Upper lobe of left lung (tissue), 6 donors: ENCODE measurements around the gene SNX6. TPM values are rescaled to one million over a fixed set of nuclear protein-coding genes. Genes with fewer than 3 reads are reported as not detected.
"Not testable (repeated sequence)": the region's sequence is repeated elsewhere in the genome, so short reads cannot be mapped to it uniquely, and the experiment has no call there.

Experiments
- ATAC-seq, 2 donors: fragments of 200-7000 bp; cut with Tn5 transposase; one replicate each; pipeline ENCODE4 v1.9.1; 2022; ENCODE audit warnings: mild to moderate bottlenecking in 2 of 2, moderate library complexity in 2 of 2; ENCODE audit not compliant: low FRiP score in 2 of 2
- DNase-seq, 2 donors: peaks; one replicate each; pipeline ENCODE4 v3.0.0-alpha.2; 2019 to 2020
- H3K27ac ChIP-seq, 4 donors: fragments of 200-600 bp; sonication (generic); one replicate each; pipeline ENCODE4 v1.5.1; 2016 to 2019
- H3K27me3 ChIP-seq, 4 donors: fragments of 200-600 bp; sonication (generic); one replicate each; pipeline ENCODE4 v1.5.1; 2017 to 2019
- H3K36me3 ChIP-seq, 4 donors: fragments of 200-600 bp; sonication (generic); one replicate each; pipeline ENCODE4 v1.5.1; 2016 to 2019
- H3K4me1 ChIP-seq, 4 donors: fragments of 200-600 bp; sonication (generic); one replicate each; pipeline ENCODE4 v1.5.1; 2018 to 2019
- H3K4me3 ChIP-seq, 4 donors: fragments of 200-600 bp; sonication (generic); one replicate each; pipeline ENCODE4 v1.5.1; 2017 to 2019; ENCODE audit warnings: mild to moderate bottlenecking in 2 of 4, moderate library complexity in 1 of 4
- H3K9me3 ChIP-seq, 4 donors: fragments of 200-600 bp; sonication (generic); one replicate each; pipeline ENCODE4 v1.5.1; 2018 to 2019
- CTCF ChIP-seq, 6 experiments: fragments of 450-650 bp in 4 of 6; fragments of 200-600 bp in 2 of 6; sonication (generic) in 2 of 6; IDR thresholded peaks; one replicate each; pipeline ENCODE4 v1.5.1; 2016 to 2019; ENCODE audit warnings: antibody characterized with exemption in 6 of 6
- EP300 ChIP-seq, 4 donors: sonication (generic); formaldehyde crosslinking; IDR thresholded peaks; one replicate each; pipeline ENCODE4 v1.5.1; 2017; ENCODE audit warnings: antibody characterized with exemption in 4 of 4, control low read depth in 2 of 4
- POLR2A ChIP-seq, 4 donors: fragments of 450-650 bp; IDR thresholded peaks; one replicate each; pipeline ENCODE4 v1.5.1; 2016 to 2017; ENCODE audit warnings: antibody characterized with exemption in 4 of 4, mild to moderate bottlenecking in 2 of 4
- POLR2AphosphoS5 ChIP-seq, 2 donors: sonication (generic); formaldehyde crosslinking; IDR thresholded peaks; one replicate each; pipeline ENCODE4 v1.5.1; 2017; ENCODE audit warnings: antibody characterized with exemption in 2 of 2
- WGBS, 2 donors: methylation state at CpG; one replicate each; pipeline ENCODE4 v1.1.5; 2017 to 2018; 5-methylcytosine and 5-hydroxymethylcytosine counted together
- total RNA-seq, 6 donors: library from RNA; depleted of rRNA in 4 of 6; stranded (reverse); fragments of >200 nt in 4 of 6; gene quantifications; one replicate each; pipeline versions ENCODE4 v1.1.0 to v1.2.1, GENCODE V29; 2016 to 2021
- donor health status: DM: no; HTN: no; CAD: no; lungs with moderate emphysema.
- donor health status: DM: no; HTN: yes; CAD: no; lungs with severe emphysema.

SNX6 gene
- total RNA-seq, 6 donors from 2014 or later, result 23.0 to 60.9 (median 46.8) TPM

DNA sequence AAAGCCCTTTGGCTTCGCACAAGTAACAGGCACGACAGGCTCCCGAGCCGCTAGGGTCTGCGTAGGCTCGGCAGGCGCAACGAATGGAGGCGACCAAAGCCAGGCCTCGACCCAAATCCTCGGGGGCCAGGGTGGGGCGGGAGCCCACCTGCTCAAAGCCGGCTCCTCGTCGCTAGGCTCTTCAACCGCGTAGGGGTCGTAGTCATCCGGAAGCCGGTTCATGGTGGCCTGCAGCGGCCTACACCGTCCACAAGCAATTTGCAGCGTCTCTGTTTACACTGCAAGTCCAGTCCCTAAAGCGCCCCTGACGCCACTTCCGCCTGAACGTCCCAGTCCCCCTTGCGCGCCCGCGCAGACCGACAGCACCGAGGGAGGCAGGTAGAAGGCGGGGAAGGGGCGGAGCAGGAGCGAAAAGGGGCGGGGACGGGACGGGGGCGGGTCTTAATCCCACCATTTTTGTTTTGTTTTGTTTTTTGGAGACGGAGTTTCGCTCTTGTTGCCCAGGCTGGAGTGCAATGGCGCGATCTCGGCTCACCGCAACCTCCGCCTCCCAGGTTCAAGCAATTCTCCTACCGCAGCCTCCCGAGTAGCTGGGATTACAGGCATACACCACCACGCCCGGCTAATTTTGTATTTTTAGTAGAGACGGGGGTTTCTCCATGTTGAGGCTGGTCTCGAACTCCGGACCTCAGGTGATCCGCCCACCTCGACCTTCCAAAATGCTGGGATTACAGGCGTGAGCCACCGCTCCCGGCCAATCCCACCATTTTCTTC, 90.4 kb downstream of the SNX6 start, which contains the start of gene EAPP:
Gene EAPP (minus strand): TSS at position 295 of the 774 bp plus-strand sequence. CDS start 73 bp downstream, at position 222.
- Histone ChIP-seq H3K4me3 (peak within 1 kb of the TSS; percentile 69 to 94 (median 85)), H3K36me3 (peaks cover 8 to 24% (median 11%) of the 10 kb centered on the region in 4 donors), H3K4me1 (peaks cover 16 to 24% (median 17%) of the 10 kb centered on the region in 4 donors), H3K9me3 (no peaks in the 10 kb centered on the region), H3K27me3 (no peaks in the 10 kb centered on the region), H3K27ac (peak within 1 kb of the TSS; percentile 92 to 99 (median 98))
- ATAC-seq (peak; percentile 99 to 100), DNase-seq (peak; percentile 96 to 100)
- WGBS, 2 donors, result 2% methylated on average over 35 to 57 of the region's 59 CpGs
- TF ChIP-seq EP300 (IDR thresholded peaks at IDR 0.05) (peak in 1 of 4 donors; percentile 53), POLR2A (IDR thresholded peaks at IDR 0.05) (peak in 3 of 4 donors; percentile 94 to 97 (median 95)), POLR2AphosphoS5 (IDR thresholded peaks at IDR 0.05) (peak; percentile 96 to 98), CTCF (IDR thresholded peaks at IDR 0.05) (peak in 5 of 6 experiments; percentile 17 to 48 (median 37))

GRCh38 chr14:34538871-34539406, 91.0 kb downstream of the SNX6 start:
- TF ChIP-seq POLR2A (IDR thresholded peaks at IDR 0.05), result no peak
- no peak for TF ChIP-seq EP300 (IDR thresholded peaks at IDR 0.05)
- no peak for TF ChIP-seq CTCF (IDR thresholded peaks at IDR 0.05)
- TF ChIP-seq POLR2AphosphoS5 (IDR thresholded peaks at IDR 0.05), result no peak
- H3K36me3 ChIP-seq, result peaks cover 12 to 31% (median 16%) of the 10 kb centered on the region in 4 donors
- H3K4me3 ChIP-seq, result peak overlapping the region; percentile 69 to 94 (median 85)
- H3K4me1 ChIP-seq, result peaks cover 16 to 24% (median 17%) of the 10 kb centered on the region in 4 donors
- no peaks in the 10 kb centered on the region for H3K9me3 ChIP-seq
- DNase-seq, result no peak
- 1 to 2% methylated on average over 15 of the region's 15 CpGs for WGBS, 2 donors
- peak overlapping the region; percentile 92 to 99 (median 98) for H3K27ac ChIP-seq
- ATAC-seq, result no peak
- no peaks in the 10 kb centered on the region for H3K27me3 ChIP-seq

- Histone ChIP-seq H3K4me1 (peaks cover 16 to 24% (median 17%) of the 10 kb centered on the region in 4 donors), H3K27ac (peak overlapping the region in 2 of 4 donors; percentile 92 to 97), H3K36me3 (peaks cover 13 to 39% (median 21%) of the 10 kb centered on the region in 4 donors), H3K4me3 (peak overlapping the region in 2 of 4 donors; percentile 76 to 94)
- DNase-seq, H3K27me3 ChIP-seq, ATAC-seq, H3K9me3 ChIP-seq: not testable (repeated sequence)
- WGBS, 2 donors, result 46 to 66% methylated on average over 6 of the region's 6 CpGs
Observed at GRCh38 chr14:34538096-34538495, 91.9 kb downstream of the SNX6 start.

GRCh38 chr14:34537677-34538009, 92.3 kb downstream of the SNX6 start:
- no peak overlapping the region for H3K27ac ChIP-seq

More at GRCh38 chr14:34537677-34538009, 92.3 kb downstream of the SNX6 start:
- TF ChIP-seq EP300 (IDR thresholded peaks at IDR 0.05) (no peak), POLR2AphosphoS5 (IDR thresholded peaks at IDR 0.05) (no peak), CTCF (IDR thresholded peaks at IDR 0.05) (no peak), POLR2A (IDR thresholded peaks at IDR 0.05) (no peak)
- WGBS, 2 donors, result 82 to 92% methylated on average over 4 of the region's 4 CpGs
- DNase-seq (no peak), ATAC-seq (no peak)
- no peaks in the 10 kb centered on the region for H3K27me3 ChIP-seq
- H3K4me1 ChIP-seq, result peaks cover 16 to 24% (median 17%) of the 10 kb centered on the region in 4 donors
- no peaks in the 10 kb centered on the region for H3K9me3 ChIP-seq
- H3K36me3 ChIP-seq, result peaks cover 15 to 44% (median 24%) of the 10 kb centered on the region in 4 donors
- peak overlapping the region in 1 of 4 donors; percentile 76 for H3K4me3 ChIP-seq
